SHP77 (cell line): ENCODE results near the gene GPR137.

Source experiments
- DNase-seq, 2 experiments: peaks; one replicate each; lab custom pipeline; 2025; lab: John Stamatoyannopoulos, UW

Gene GPR137

DNA sequence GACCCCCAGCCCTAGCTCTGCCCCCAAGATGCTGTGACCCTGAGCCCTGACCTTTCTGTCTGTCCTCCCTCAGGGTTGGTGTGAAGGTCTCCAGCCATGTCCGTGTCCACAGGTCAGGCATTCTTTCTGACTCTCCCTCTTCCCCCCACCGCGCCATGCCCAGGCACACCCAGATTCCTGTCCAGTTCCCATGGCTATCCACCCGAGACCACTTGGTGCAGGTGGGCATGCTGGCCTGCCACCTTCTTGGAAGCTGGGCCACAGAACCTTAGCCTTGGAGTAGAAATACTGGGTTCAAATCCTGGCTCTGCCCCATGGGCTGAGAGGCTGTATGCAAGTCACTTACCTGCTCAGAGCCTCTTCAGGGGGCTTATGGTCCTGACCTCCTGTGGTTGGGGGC is 36.6 kb upstream of the GPR137 start:
- no peak for DNase-seq

DNA sequence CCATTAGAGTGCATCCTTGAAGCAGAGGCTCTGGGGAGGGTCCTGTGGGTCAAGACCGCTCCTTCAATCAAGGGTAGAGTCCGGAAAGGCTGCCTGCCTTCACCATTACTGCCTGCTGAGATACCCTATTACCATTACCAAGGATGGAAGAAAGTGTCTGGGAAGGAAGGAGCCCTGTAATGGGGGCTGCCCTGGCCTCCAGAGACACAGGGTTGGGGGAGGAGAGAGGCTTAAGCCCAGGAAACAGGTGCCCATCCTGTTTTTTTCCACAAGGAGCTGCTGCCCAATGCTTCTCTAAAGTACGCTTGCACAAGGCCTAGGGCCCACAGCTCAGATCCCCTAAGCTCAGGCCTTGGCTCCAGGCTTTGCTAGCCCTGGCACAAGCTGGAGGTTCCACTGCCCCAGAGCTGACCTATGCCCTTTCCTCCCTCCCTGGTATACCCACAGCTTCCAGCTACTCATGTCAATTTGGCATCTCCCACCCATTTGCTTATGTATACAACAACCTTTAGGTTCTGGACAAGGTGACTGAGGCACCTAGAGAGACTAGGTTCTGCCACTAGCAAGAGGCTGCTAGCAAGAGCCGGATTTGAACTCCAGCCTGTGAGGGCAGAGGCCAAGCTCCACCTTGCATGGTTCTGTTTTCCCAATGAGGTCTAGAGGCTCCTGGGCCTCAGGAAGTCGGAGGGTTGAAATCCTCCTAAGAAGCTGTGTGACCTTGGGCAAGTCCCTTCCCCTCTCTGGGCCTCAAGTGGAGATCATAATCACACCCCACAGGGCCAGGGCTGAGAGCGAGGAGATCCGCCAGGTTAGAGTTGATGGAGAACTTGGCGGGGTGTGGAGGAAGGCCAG is 35.9 kb upstream of the GPR137 start:
- DNase-seq: no peak

DNA sequence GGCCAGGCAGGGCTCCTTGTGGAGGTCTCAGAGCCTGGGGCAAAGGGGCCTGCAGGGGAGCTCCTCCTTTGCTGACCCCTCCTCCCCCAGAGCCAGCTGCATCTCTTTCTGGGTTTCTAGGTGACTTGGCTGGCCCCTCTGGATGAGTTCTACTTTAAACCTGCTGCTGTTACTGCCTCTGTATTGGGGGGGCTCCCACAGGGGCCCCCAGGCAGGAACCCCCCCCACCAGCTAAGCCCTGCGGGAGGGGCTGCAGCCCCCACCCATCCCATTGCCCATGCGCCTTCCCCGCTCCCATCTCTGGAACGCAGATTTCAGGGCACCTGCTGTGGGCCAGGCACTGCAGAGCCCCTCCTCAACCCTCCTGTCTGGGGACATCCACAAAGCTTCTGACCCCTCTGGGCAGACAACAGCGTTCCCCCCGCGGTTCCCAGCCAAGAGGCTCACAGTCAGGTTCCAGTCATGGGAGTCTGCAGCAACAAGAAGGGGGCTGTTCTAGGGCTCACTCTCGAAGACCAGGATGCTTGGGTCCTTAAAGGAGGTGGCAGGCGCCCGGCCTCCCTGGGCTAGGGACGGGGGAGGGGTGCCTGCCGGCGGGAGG is 35.1 kb upstream of the GPR137 start:
- no peak for DNase-seq

DNA sequence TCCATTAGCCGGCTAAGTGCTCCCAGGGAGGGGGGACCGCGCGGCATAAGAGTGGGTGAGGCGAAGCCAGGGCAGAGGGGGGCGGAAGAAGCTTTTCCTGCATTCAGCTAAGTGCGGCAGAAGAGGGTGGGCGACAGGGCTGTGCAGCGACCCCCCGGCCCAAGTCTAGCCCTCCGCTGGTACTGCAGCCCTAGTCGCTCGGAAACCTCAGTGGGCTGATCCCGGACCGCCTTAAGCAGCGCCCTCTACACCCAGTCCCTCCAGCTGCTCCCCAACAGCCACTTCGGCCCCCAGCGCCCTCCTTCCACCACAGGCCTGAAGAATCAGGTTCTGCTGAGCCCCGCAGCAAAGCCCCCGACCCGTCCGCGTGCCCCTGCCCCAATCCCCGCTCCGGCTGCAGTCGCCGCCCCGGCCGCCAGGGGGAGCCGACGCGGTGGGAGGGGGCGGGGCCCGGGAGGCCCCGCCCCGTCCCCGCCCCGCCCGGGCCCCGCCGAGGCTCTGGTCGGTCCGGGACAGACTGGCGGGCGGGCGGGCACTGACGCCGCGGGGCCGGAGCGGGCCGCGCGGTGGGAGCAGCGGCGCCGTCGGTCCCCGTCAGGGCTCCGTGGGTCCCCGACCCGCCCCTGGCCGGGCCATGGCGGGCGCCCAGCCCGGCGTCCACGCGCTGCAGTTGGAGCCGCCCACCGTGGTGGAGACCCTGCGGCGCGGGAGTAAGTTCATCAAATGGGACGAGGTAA is 34.5 kb upstream of the GPR137 start, which contains the start of gene PLCB3:
PLCB3 (plus strand) TSS at position 515 of the 737 bp plus-strand sequence; CDS start at position 635, 120 bp downstream.
- no peak for DNase-seq

DNA sequence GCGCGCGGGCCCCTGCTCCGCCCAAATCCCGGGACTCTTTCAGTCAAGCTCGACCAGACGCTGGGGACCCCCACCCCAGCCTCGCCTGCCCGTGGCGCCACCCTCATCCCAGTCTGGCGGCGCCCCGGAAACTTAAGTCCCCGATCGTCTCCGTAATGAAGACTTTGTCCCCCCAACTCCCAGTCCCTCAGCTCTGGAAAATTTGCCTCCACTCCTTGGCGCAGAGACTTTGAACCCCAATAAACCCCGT is 34.0 kb upstream of the GPR137 start:
- DNase-seq: no peak

DNA sequence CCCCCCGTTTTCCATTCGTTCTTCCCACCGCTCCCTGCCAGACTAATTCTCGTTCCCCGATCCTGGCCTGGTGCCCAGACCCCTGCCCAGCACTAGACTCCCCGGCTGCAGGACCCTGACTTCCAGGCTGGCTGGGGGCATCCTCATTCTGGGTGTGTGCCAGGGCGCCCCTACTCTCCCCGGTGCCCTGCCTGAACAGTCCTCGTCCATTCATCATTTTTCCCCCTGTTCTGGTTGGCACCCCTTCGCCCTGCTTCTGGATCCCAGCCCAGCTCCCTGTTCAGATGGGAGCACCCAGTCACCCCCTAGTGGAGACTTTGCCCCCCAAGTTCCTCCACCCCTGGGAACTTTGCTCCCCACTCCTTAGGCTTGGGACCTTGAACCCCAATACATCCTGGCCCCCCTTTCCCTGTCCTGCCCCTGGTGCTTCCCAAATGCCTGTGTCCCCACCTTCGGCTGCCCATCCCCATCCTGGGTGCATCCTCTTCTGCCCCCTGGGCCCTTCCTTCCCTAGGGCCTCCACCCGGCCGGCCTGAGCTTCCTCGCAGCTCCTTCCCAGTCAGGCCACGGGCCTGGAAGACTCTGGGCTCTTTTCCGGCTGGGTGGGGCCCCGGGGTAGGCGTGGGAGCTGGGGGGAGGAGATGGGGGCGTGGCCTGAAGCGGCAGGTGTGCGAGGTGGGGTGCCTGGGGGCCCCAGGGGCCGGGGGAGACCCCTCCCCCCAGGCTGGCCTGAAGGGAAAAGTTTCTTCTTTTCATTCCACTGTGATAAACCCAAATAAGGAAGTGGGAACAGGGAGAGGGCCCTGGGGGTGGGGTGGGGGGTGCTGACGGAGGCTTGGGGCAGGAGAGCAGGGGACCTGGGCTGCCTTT is 33.4 kb upstream of the GPR137 start:
- no peak for DNase-seq

DNA sequence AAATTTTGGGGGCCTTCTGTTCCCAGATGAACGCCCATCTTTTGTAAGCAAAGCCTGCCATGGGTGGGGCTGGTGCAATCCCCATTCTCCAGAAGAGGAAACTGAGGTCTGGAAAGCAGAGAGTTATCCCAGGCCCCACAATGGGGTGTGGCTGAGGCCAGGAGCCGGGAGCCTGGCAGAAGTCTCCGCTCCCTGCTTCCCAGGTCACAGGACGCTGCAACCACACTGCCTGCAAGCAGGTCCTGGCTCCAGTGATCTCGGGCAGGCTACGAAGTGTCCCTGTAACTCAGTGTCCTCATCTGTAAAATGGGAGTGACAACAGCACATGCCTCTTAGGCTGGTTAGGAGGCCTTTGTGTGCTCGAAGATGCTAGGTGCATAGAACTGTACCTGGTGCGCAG is 32.6 kb upstream of the GPR137 start:
- DNase-seq: no peak

DNA sequence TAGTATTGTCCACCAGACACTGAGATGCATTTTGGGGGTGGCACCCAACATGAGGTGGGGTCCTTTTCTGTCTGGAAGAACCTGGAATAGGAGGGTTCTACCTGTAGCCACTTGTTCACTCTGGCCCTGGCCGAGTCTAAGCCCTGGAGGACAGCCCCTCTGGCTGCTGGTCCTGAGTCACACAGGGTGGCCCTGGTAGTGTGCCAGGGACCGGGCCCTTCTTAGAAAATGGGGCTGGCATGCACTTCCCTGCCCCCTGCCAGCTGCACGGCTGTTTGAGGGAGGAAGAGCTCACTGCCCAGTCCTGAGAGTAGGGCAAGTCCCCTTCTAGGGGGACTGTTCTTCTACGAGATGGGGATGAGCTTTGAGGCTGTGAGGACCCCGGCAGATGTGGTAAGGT is 32.2 kb upstream of the GPR137 start:
- no peak for DNase-seq

DNA sequence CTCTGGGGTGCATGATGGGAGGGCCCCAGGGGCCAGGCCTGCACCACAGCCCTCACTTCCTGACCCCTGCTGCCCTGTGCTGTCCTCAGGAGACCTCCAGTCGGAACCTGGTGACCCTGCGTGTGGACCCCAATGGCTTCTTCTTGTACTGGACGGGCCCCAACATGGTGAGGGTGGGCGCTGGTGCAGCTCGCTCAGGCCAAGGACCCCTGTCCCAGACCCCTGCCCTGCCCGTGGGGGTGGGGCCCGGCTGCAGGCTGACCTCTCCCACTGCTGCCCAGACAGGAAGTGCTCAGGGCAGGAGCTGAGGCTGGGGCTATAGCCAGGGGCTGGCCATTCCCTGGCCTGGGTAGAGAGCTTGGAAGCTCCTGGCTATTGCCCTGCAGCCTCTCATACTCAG is 31.3 kb upstream of the GPR137 start:
- DNase-seq: no peak

DNA sequence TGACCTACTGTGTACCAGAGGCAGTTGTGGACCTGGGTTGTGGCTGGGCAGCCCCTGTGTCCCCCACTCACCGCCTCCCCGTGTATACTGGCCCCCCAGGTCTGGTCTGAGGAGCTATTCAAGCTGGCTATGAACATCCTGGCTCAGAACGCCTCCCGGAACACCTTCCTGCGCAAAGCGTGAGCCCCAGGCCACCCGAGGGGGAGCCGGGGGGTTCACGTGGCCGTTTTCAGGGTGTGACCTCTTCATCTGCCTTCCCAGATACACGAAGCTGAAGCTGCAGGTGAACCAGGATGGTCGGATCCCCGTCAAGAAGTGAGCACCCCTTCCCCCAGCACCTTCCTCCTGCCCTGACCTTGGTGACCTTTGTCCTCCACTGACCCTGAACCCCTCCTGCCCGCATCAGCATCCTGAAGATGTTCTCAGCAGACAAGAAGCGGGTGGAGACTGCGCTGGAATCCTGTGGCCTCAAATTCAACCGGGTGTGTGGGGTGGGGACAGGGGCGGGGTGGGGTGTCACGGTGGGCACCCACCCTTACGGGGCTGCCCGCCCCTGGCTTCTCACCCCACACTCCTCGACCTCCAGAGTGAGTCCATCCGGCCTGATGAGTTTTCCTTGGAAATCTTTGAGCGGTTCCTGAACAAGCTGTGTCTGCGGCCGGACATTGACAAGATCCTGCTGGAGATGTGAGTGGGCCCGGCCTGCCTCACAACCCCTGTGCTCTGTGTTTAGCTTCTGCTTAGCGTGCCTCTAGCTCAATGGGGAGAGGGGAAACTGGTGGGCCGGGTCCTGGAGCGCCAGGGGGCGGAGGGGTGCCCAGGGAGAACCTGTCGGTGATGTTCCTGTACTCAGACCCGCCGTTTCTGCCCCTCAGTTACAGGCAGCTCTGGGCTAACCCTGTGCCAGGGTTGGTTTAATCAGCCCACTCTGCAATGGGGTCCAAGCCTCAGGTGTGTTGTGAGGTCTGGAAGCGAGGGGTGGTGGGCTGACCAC is 30.2 kb upstream of the GPR137 start:
- no peak for DNase-seq

DNA sequence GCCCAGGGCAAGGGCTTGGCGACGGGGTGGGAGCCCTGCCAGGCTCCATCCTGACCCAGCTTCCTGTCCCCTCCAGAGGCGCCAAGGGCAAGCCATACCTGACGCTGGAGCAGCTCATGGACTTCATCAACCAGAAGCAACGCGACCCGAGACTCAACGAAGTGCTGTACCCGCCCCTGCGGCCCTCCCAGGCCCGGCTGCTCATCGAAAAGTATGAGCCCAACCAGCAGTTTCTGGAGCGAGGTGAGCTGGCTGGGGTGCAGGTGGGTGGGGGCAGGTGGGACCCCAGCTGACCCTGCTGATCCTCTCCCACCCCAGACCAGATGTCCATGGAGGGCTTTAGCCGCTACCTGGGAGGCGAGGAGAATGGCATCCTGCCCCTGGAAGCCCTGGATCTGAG is 29.3 kb upstream of the GPR137 start:
- no peak for DNase-seq

DNA sequence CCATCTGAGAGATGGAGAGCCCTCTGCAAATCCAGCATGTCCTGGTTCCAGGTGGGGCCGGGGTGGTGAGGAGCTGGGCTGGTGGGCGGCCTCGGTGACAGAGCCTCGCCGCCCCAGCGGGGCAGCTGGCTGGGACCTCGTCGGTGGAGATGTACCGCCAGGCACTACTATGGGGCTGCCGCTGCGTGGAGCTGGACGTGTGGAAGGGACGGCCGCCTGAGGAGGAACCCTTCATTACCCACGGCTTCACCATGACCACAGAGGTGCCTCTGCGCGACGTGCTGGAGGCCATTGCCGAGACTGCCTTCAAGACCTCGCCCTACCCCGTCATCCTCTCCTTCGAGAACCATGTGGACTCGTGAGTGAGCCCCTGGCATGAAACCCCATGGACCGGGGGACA is 27.3 kb upstream of the GPR137 start:
- DNase-seq: no peak

DNA sequence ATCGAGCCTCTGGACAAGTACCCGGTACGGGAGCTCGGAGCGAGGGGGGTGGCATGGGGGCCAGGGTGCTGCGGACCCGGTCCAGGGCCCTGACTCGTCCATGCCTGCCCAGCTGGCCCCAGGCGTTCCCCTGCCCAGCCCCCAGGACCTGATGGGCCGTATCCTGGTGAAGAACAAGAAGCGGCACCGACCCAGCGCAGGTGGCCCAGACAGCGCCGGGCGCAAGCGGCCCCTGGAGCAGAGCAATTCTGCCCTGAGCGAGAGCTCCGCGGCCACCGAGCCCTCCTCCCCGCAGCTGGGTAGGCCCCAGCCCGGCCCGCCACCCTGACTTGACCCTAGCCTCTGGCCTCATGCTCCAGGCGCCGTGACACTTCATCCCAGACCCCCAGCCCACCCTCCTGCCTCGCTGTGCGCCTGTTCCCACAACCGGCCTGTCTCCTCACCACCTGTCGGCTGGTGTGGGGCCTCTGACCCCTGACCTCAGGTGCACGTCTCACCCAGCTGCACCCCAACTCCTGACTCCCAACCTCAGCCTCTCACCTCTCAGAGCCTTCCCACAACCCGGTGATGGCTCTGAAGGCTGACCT is 26.6 kb upstream of the GPR137 start:
- no peak for DNase-seq

DNA sequence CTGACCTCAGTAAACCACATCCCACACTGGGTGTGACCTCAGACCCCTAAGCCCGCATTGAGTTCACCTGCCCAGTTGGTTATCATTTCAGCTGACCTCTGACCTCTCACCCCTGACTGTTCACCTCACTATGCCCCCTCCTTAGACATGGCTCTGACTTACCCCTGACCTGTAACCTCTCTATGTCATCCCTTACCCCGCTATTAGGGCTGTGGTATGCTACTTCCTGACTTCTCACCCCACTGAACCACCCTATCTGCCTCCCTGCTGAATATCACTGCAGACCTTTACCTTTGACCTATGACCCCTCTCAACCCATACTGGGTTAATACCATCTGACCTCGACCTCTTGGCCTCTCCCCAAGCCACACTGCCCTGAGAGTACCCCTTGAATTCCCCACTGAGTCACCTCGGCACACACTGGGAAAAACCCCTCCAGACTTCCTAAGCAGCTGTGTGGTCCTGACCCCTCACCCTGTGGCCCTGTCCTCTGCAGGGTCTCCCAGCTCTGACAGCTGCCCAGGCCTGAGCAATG is 26.0 kb upstream of the GPR137 start:
- DNase-seq: no peak

DNA sequence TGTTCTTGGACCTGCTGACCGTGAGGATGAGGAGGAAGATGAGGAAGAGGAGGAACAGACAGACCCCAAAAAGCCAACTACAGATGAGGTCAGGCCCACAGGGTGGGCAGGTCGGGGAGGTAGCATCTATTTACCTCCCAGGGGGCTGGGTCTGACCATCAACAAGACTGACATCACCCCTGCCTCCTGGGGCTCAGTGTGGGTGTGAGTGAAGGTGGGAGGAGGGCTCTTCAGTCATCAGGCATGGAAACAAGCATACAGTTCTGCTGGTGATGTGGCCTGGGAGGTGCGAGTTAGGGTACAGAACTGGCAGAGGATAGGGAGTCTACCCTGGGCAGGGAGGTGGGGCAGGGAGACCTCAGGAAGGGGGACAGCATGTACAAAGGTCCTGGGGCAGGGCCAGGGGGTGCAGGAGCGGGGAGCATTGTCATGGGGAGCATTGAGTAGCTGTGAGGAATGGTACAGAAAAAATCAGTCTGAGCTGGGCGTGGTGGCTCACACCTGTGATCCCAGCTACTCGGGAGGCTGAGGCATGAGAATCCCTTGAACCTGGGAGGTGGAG is 25.4 kb upstream of the GPR137 start:
- DNase-seq: no peak

DNA sequence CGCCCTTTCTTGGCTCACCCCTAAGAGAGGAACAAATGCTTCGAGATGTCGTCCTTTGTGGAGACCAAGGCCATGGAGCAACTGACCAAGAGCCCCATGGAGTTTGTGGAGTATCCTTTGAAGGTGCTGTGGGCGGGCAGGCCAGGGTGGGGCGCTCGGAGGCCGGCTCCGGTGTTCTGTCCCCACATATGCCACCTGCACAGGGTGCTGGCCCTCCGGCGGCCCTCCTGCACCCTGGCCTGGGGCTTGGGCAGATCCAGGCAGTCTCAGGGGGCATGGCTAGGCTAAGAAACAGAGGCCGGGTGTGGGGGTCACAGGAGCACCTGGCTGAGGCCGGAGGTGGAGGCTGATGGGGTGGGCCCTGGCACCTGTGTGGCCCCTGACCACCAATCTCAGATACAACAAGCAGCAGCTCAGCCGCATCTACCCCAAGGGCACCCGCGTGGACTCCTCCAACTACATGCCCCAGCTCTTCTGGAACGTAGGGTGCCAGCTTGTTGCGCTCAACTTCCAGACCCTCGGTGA is 24.0 kb upstream of the GPR137 start:
- DNase-seq: no peak

DNA sequence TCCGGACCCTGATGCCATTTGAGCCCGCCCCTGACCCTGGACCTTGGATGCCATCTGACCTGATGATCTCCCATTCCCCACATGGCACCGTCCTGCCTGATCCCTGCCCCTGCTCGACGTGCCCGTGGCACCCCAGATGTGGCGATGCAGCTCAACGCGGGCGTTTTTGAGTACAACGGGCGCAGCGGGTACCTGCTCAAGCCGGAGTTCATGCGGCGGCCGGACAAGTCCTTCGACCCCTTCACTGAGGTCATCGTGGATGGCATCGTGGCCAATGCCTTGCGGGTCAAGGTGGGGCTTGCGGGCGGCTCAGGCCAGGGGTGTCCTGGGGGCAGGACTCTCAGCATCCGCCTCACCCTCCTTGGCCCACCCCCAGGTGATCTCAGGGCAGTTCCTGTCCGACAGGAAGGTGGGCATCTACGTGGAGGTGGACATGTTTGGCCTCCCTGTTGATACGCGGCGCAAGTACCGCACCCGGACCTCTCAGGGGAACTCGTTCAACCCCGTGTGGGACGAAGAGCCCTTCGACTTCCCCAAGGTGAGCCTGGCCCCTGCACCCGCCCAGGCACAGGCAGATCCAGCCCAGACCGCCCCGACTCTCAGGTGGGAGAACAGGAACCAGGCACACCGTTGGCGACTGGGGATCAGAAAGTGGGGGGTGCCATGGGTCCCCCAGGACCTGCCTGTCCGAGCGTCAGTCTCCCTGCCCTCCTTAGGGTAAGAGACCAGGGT is 23.2 kb upstream of the GPR137 start:
- no peak for DNase-seq

DNA sequence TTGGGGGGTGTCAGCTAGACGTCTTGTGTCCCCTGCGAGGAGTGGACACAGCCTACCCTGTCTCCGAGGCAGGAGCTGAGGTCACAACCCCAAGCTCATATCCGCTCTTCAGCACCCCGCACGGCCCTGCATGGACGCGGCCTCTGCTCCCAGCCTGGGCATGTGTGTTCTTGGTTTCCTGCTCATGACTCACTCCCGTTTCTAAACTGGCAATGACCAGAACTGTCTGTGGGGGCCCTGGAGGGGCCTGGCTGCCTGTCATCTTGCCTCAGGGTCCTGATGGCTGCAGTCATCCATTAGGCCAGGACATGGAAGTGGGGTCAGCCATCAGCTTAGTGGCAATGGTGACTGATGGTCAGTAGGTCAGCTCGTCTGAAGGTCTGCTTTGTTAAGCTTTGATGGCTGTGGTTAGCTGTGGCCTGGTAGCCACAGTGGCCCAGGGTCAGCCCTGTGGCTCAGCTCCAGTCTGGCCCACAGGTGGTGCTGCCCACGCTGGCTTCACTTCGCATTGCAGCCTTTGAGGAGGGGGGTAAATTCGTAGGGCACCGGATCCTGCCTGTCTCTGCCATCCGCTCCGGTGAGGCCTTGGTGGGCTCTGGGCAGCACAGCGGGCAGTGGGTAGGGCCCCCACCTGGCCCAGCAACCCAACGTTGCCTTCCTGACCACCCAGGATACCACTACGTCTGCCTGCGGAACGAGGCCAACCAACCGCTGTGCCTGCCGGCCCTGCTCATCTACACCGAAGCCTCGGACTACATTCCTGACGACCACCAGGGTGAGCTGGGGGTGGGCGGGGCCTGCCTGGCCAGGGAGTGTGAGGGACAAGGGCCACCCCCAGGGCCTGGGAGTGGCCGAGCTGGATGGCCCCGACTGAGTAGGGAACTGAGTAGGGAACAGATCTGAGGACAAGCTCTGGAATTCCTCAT is 22.4 kb upstream of the GPR137 start:
- DNase-seq: no peak
